HEK293 (cell line): Measurements from ENCODE around the gene SAXO1.

Experiments
- CTCF ChIA-PET: fragments of 350-600 bp; formaldehyde crosslinking; extraction: SDS; loops from one replicate; lab custom pipeline; 2021; ENCODE audit warnings: antibody characterized with exemption; lab: Yijun Ruan, JAX
- POLR2A ChIA-PET: fragments of 300-600 bp; formaldehyde crosslinking; extraction: SDS; loops from one replicate; lab custom pipeline; 2020; ENCODE audit warnings: antibody characterized with exemption, inconsistent platforms; lab: Yijun Ruan, JAX
- H3K27ac ChIP-seq: fragments of 200-500 bp; sonication (Bioruptor generic); 2 replicates; pipeline ENCODE4 v1.5.1; 2014; ENCODE audit warnings: low read depth, low read length, control low read depth, inconsistent platforms; ENCODE audit errors: extremely low read depth
- H3K36me3 ChIP-seq, 2 experiments: fragments of 200-500 bp in 1 of 2; sonication (Bioruptor generic) in 1 of 2; 1 replicate in 1 of 2; 2 replicates in 1 of 2; pipeline ENCODE4 v1.5.1; 2014 to 2017; ENCODE audit warnings: inconsistent platforms in 2 of 2, low read length in 2 of 2; ENCODE audit not compliant: control insufficient read depth in 2 of 2, insufficient read depth in 1 of 2
- H3K4me1 ChIP-seq: fragments of 200-500 bp; sonication (Bioruptor generic); 2 replicates; pipeline ENCODE4 v1.5.1; 2014; ENCODE audit warnings: mild to moderate bottlenecking, low read length, inconsistent platforms; ENCODE audit not compliant: control insufficient read depth, insufficient read depth
- H3K4me3 ChIP-seq: 2 replicates; pipeline ENCODE4 v1.5.1; 2011; ENCODE audit warnings: low read depth, mild to moderate bottlenecking, control low read depth, low read length, moderate library complexity
- H3K9me3 ChIP-seq: fragments of 200-500 bp; sonication (Bioruptor generic); 2 replicates; pipeline ENCODE4 v1.5.1; 2014; ENCODE audit warnings: low read depth, low read length, inconsistent platforms; ENCODE audit not compliant: control insufficient read depth, insufficient read depth
- BCL11B ChIP-seq: fragments of 450-650 bp; formaldehyde crosslinking; IDR thresholded peaks from 2 replicates; pipeline ENCODE4 v1.5.1; 2016; ENCODE audit warnings: low read depth, missing biosample characterization, missing genetic modification characterization
- HOXD13 ChIP-seq: sonication (generic); formaldehyde crosslinking; IDR thresholded peaks from 2 replicates; pipeline ENCODE4 v1.8.0; 2022; ENCODE audit warnings: missing genetic modification reagents, borderline replicate concordance
- OSR2 ChIP-seq: fragments of 450-650 bp; formaldehyde crosslinking; IDR thresholded peaks from 2 replicates; pipeline ENCODE4 v1.5.1; 2016; ENCODE audit warnings: missing biosample characterization, missing genetic modification characterization
- SALL2 ChIP-seq: fragments of 450-650 bp; formaldehyde crosslinking; IDR thresholded peaks from 2 replicates; pipeline ENCODE4 v1.5.0; 2017; ENCODE audit warnings: missing biosample characterization, mild to moderate bottlenecking, missing genetic modification characterization, borderline replicate concordance
- TCF7L2 ChIP-seq: IDR thresholded peaks from 2 replicates; pipeline ENCODE4 v1.6.1; 2011; ENCODE audit warnings: low read depth, mild to moderate bottlenecking, inconsistent platforms, low read length, moderate library complexity, borderline replicate concordance
- ZBTB17 ChIP-seq: fragments of 450-650 bp; formaldehyde crosslinking; IDR thresholded peaks from 2 replicates; pipeline ENCODE4 v1.5.1; 2016; ENCODE audit warnings: missing biosample characterization, missing genetic modification characterization
- ZNF114 ChIP-seq: fragments of 450-650 bp; formaldehyde crosslinking; IDR thresholded peaks from 2 replicates; pipeline ENCODE4 v1.5.0; 2017; ENCODE audit warnings: missing biosample characterization, missing genetic modification characterization
- ZNF19 ChIP-seq: fragments of 450-650 bp; formaldehyde crosslinking; IDR thresholded peaks from 2 replicates; pipeline ENCODE4; 2016; ENCODE audit warnings: missing biosample characterization, missing genetic modification characterization, low read depth
- ZNF202 ChIP-seq: fragments of 450-650 bp; formaldehyde crosslinking; IDR thresholded peaks from 2 replicates; pipeline ENCODE4 v1.5.1; 2016; ENCODE audit warnings: missing biosample characterization, missing genetic modification characterization, borderline replicate concordance
- ZNF211 ChIP-seq: fragments of 450-650 bp; formaldehyde crosslinking; IDR thresholded peaks from 2 replicates; pipeline ENCODE4 v1.5.1; 2016; ENCODE audit warnings: low read depth, missing biosample characterization, missing genetic modification characterization
- ZNF560 ChIP-seq: fragments of 450-650 bp; formaldehyde crosslinking; IDR thresholded peaks from 2 replicates; pipeline ENCODE4 v1.5.1; 2017; ENCODE audit warnings: missing biosample characterization, missing genetic modification characterization, borderline replicate concordance
- ZNF629 ChIP-seq: fragments of 450-650 bp; formaldehyde crosslinking; IDR thresholded peaks from 2 replicates; pipeline ENCODE4 v1.5.1; 2017; ENCODE audit warnings: missing biosample characterization, missing genetic modification characterization
- ZNF654 ChIP-seq: fragments of 450-650 bp; formaldehyde crosslinking; IDR thresholded peaks from 2 replicates; pipeline ENCODE4 v1.5.1; 2016; ENCODE audit warnings: low read depth, missing biosample characterization, missing genetic modification characterization
- ZSCAN23 ChIP-seq: fragments of 450-650 bp; formaldehyde crosslinking; IDR thresholded peaks from 2 replicates; pipeline ENCODE4 v1.5.1; 2016; ENCODE audit warnings: missing biosample characterization, missing genetic modification characterization
- TF ChIP-seq, protein P1 (sequence below): fragments of 450-650 bp; formaldehyde crosslinking; IDR thresholded peaks from 2 replicates; pipeline ENCODE4 v1.5.1; 2016; ENCODE audit warnings: missing biosample characterization, missing genetic modification characterization, low read depth
- TF ChIP-seq, protein P2 (sequence below): fragments of 450-650 bp; formaldehyde crosslinking; IDR thresholded peaks from 2 replicates; pipeline ENCODE4 v1.5.1; 2016; ENCODE audit warnings: missing biosample characterization, missing genetic modification characterization
- TF ChIP-seq, protein P3 (sequence below): fragments of 450-650 bp; formaldehyde crosslinking; IDR thresholded peaks from 2 replicates; pipeline ENCODE4 v1.5.1; 2016; ENCODE audit warnings: missing biosample characterization, missing genetic modification characterization, borderline replicate concordance

The SAXO1 gene

DNA sequence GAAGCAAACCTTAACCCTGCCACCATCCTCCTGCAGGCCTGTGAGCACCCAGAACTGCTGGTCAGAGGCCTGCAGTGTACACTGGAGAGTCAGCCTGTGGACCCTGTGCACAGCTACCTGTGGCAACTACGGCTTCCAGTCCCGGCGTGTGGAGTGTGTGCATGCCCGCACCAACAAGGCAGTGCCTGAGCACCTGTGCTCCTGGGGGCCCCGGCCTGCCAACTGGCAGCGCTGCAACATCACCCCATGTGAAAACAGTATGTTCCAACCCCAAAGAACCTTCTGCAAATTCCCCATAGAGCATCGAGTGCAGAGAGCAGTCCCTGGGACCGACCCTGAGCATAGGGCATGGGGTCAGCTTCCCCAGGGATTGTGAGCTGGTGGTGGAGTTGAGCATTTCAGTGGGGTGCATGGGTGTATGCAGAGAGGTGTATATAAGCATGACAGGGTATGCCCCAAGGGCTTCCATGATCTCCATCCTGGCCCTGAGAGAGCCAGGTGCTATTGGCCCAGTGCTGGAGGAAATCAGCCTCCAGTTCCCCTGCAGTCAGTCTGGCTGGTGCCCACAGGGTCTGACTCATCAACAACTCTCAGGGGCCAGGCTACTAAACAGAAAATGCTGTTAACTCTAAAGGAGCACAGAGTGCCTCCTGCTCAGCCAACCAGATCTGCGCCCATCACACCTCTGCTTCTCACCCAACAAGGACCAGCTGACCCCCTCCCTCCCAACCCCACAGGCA is 126.2 kb downstream of the SAXO1 start:
- Histone ChIP-seq H3K27ac (no peak overlapping the region), H3K9me3 (no peaks in the 10 kb centered on the region), H3K36me3 (no peaks in the 10 kb centered on the region), H3K4me3 (no peak overlapping the region), H3K4me1 (0 out of 2 replicates have a peak, but pooled peaks cover 4% of the 10 kb centered on the region)
- ChIA-PET CTCF (no interaction called here), POLR2A (no interaction called here)
- no peak for TF ChIP-seq ZNF114 (tag by site-specific recombination)

DNA sequence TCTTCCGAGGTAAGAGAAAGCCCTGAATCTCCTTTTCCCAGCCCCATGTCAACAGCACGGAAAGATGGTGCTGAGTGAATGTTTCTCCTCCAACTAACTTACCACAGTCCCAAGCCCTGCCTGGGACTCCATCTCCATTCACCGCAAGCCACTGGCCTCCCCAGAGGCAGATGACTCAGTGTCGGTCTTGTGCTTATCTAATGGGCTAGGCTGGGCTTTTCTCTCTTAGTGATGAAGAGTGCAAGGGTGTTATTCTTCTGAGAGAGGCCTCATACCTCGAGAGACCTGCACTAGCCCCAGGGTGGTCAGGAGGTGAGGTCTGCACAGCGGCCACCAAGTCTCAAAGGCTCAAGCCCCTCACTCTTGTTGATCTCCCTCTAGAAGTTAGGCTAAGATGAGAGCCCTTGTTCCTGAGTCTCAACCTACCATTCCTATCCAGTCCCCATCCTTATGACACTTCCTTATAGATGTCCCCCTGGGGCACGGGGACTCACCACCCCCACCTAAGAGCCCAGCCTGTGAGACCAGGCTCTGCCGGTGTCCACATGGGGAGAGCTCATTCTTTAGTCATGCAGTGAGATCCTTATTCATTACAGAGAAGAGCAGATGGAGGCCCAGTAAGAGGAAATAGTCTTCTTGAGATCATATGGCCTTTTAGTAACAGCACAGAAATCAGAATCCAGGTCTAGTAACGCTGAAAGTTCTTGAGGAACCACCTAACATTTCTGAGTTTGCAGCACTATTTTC is 127.0 kb downstream of the SAXO1 start:
- Histone ChIP-seq H3K4me3 (no peak overlapping the region), H3K36me3 (no peaks in the 10 kb centered on the region), H3K9me3 (no peaks in the 10 kb centered on the region), H3K4me1 (0 out of 2 replicates have a peak, but pooled peaks cover 4% of the 10 kb centered on the region), H3K27ac (no peak overlapping the region)
- ChIA-PET POLR2A (no interaction called here), CTCF (no interaction called here)
- TF ChIP-seq ZNF629 (tag by site-specific recombination) = no peak
- no peak for TF ChIP-seq ZNF211
- no peak for TF ChIP-seq ZNF560 (tag by site-specific recombination)
- TF ChIP-seq, protein P1, sequence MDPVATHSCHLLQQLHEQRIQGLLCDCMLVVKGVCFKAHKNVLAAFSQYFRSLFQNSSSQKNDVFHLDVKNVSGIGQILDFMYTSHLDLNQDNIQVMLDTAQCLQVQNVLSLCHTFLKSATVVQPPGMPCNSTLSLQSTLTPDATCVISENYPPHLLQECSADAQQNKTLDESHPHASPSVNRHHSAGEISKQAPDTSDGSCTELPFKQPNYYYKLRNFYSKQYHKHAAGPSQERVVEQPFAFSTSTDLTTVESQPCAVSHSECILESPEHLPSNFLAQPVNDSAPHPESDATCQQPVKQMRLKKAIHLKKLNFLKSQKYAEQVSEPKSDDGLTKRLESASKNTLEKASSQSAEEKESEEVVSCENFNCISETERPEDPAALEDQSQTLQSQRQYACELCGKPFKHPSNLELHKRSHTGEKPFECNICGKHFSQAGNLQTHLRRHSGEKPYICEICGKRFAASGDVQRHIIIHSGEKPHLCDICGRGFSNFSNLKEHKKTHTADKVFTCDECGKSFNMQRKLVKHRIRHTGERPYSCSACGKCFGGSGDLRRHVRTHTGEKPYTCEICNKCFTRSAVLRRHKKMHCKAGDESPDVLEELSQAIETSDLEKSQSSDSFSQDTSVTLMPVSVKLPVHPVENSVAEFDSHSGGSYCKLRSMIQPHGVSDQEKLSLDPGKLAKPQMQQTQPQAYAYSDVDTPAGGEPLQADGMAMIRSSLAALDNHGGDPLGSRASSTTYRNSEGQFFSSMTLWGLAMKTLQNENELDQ (tag by site-specific recombination) = no peak
- no peak for TF ChIP-seq BCL11B
- no peak for TF ChIP-seq ZNF19
- no peak for TF ChIP-seq ZNF202 (tag by site-specific recombination)

DNA sequence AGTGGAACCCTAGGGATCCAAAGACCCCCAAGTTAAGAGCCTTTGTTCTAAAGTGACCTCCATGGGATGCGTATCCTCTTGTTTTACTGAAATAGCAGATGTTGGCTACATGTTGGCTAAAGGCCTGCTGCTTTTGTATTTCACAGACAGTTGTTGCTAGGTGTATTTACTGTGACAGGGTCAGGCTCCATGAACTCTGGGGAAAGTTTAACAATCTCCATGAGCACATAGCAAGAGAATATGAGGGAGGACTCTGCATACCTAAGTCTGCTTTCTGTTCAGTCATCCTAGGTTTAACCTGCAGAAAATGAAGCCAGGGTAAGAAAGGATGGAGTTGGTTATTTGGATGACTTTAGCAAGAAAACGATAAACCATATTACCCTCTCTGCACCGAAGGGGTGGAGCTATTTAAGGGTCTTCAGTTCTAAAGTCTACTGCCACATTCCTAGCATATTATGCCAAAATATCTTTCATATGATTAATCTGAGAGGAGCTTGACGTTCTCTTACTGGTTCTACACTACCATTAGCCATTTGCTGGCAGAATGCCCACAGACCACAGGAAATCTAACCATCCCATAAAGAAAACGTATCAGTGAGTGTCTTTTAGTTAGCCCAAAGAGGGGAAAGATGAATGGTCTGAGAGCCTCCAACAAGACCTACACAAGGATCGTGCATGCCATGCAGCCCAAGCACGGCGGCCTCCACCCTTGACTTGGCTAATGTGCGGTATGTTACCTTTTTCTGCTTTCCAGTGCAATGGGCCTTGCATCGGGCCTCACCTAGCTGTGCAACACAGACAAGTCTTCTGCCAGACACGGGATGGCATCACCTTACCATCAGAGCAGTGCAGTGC is 127.8 kb downstream of the SAXO1 start:
- H3K4me1 ChIP-seq = no peaks in the 10 kb centered on the region
- H3K4me3 ChIP-seq = no peak overlapping the region
- no peak overlapping the region for H3K27ac ChIP-seq
- CTCF ChIA-PET = no interaction called here
- H3K36me3 ChIP-seq = no peaks in the 10 kb centered on the region
- no peaks in the 10 kb centered on the region for H3K9me3 ChIP-seq
- POLR2A ChIA-PET = no interaction called here
- no peak for TF ChIP-seq OSR2 (tag by site-specific recombination)
- no peak for TF ChIP-seq ZNF654 (tag by site-specific recombination)
- TF ChIP-seq HOXD13 (CRISPR knock-in tag) = no peak
- TF ChIP-seq, protein P2, sequence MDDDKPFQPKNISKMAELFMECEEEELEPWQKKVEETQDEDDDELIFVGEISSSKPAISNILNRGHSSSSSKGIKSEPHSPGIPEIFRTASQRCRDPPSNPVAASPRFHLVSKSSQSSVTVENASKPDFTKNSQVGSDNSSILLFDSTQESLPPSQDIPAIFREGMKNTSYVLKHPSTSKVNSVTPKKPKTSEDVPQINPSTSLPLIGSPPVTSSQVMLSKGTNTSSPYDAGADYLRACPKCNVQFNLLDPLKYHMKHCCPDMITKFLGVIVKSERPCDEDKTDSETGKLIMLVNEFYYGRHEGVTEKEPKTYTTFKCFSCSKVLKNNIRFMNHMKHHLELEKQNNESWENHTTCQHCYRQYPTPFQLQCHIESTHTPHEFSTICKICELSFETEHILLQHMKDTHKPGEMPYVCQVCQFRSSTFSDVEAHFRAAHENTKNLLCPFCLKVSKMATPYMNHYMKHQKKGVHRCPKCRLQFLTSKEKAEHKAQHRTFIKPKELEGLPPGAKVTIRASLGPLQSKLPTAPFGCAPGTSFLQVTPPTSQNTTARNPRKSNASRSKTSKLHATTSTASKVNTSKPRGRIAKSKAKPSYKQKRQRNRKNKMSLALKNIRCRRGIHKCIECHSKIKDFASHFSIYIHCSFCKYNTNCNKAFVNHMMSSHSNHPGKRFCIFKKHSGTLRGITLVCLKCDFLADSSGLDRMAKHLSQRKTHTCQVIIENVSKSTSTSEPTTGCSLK (tag by site-specific recombination) = no peak
- TF ChIP-seq SALL2 (tag by site-specific recombination) = no peak
- TF ChIP-seq, protein P3, sequence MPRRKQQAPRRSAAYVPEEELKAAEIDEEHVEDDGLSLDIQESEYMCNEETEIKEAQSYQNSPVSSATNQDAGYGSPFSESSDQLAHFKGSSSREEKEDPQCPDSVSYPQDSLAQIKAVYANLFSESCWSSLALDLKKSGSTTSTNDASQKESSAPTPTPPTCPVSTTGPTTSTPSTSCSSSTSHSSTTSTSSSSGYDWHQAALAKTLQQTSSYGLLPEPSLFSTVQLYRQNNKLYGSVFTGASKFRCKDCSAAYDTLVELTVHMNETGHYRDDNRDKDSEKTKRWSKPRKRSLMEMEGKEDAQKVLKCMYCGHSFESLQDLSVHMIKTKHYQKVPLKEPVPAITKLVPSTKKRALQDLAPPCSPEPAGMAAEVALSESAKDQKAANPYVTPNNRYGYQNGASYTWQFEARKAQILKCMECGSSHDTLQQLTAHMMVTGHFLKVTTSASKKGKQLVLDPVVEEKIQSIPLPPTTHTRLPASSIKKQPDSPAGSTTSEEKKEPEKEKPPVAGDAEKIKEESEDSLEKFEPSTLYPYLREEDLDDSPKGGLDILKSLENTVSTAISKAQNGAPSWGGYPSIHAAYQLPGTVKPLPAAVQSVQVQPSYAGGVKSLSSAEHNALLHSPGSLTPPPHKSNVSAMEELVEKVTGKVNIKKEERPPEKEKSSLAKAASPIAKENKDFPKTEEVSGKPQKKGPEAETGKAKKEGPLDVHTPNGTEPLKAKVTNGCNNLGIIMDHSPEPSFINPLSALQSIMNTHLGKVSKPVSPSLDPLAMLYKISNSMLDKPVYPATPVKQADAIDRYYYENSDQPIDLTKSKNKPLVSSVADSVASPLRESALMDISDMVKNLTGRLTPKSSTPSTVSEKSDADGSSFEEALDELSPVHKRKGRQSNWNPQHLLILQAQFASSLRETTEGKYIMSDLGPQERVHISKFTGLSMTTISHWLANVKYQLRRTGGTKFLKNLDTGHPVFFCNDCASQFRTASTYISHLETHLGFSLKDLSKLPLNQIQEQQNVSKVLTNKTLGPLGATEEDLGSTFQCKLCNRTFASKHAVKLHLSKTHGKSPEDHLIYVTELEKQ (tag by site-specific recombination) = no peak
- no peak for TF ChIP-seq ZSCAN23 (tag by site-specific recombination)
- TF ChIP-seq, protein P1 (tag by site-specific recombination) = no peak
- TF ChIP-seq ZBTB17 (tag by site-specific recombination) = no peak
- TF ChIP-seq TCF7L2 = no peak
